Hepatocyte (in vitro differentiated cells): ENCODE measurements around the gene PLEKHJ1.

Experiments
- CTCF ChIP-seq: fragments of 200-600 bp; sonication (generic); IDR thresholded peaks from 2 replicates; pipeline ENCODE4 v1.5.1; 2016; ENCODE audit warnings: antibody characterized with exemption, mild to moderate bottlenecking; ENCODE audit not compliant: poor library complexity
- EZH2 ChIP-seq: fragments of 200-600 bp; sonication (generic); IDR thresholded peaks from 2 replicates; pipeline ENCODE4 v1.6.1; 2016; ENCODE audit warnings: antibody characterized with exemption, mild to moderate bottlenecking, borderline replicate concordance

- TF ChIP-seq CTCF (no peak), EZH2 (no peak)
Measured at GRCh38 chr19:2221250-2221831, 14.8 kb downstream of the PLEKHJ1 start.
